ENCODE measurements around the gene CTNNA3. TPM values are rescaled to one million over a fixed set of nuclear protein-coding genes. Genes with fewer than 3 reads are reported as not detected.

CTNNA3 gene
- total RNA-seq, 4 donors from 2014 or later: 14.3 to 49.5 (median 24.2) TPM

DNA sequence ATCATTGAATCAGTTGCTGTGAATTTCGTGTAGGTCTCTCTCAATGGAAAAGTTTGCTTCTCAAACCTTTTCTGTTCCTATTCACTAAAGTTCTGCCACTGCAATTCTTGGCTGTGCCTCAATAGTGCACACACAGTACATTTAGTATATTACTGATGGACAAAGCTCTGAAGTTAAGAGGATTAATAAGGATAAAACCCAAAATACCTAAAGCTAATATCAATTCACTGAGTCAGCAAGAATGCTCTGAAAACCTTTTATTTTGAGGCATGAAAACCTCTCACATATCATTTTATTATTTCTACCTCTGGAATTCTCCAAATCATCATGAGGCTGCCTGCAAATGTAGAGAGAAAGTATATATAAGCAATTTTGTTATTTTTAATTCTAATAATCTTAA lies 1403.5 kb downstream of the CTNNA3 start:
- DNase-seq: no peak
- Histone ChIP-seq H3K9me3 (no peaks in the 10 kb centered on the region), H3K27ac (no peak overlapping the region), H3K4me3 (no peak overlapping the region), H3K27me3 (no peaks in the 10 kb centered on the region), H3K36me3 (no peaks in the 10 kb centered on the region), H3K4me1 (no peaks in the 10 kb centered on the region)
- ATAC-seq: no peak
- intact Hi-C loops (cut with DNase I; ENCODE audit: low total_unique reads): no loop called here
- in situ Hi-C loops (cut with MboI; ENCODE audit: low sequenced_read_pairs in 4 of 4): no loop called here
- TF ChIP-seq, protein P1, sequence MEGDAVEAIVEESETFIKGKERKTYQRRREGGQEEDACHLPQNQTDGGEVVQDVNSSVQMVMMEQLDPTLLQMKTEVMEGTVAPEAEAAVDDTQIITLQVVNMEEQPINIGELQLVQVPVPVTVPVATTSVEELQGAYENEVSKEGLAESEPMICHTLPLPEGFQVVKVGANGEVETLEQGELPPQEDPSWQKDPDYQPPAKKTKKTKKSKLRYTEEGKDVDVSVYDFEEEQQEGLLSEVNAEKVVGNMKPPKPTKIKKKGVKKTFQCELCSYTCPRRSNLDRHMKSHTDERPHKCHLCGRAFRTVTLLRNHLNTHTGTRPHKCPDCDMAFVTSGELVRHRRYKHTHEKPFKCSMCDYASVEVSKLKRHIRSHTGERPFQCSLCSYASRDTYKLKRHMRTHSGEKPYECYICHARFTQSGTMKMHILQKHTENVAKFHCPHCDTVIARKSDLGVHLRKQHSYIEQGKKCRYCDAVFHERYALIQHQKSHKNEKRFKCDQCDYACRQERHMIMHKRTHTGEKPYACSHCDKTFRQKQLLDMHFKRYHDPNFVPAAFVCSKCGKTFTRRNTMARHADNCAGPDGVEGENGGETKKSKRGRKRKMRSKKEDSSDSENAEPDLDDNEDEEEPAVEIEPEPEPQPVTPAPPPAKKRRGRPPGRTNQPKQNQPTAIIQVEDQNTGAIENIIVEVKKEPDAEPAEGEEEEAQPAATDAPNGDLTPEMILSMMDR (IDR thresholded peaks at IDR 0.05 in 4 of 5, conservative IDR thresholded peaks at IDR 0.05 in 1 of 5): no peak
- TF ChIP-seq POLR2A (IDR thresholded peaks at IDR 0.05): no peak

DNA sequence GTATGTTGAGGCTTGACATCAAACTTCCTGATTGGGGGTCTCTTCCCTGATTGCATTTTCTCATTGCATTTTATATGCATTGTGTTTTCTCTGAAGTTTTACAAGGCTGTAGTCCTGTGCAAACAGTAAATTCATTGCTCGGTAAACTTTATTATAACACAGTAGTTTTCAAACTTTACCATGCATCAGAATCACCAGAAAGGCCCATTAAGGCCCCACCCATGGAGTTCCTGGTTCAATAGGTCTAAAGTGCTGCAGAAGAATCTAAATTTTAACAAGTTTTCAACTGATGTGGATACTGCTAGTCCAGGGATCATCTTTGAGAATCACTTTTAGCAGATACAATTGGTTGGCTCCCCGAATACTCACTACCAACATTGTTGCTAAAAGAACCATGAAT lies 1404.9 kb downstream of the CTNNA3 start:
- ATAC-seq: no peak
- no peak for TF ChIP-seq POLR2A (IDR thresholded peaks at IDR 0.05)
- TF ChIP-seq, protein P1 (IDR thresholded peaks at IDR 0.05 in 4 of 5, conservative IDR thresholded peaks at IDR 0.05 in 1 of 5): no peak

DNA sequence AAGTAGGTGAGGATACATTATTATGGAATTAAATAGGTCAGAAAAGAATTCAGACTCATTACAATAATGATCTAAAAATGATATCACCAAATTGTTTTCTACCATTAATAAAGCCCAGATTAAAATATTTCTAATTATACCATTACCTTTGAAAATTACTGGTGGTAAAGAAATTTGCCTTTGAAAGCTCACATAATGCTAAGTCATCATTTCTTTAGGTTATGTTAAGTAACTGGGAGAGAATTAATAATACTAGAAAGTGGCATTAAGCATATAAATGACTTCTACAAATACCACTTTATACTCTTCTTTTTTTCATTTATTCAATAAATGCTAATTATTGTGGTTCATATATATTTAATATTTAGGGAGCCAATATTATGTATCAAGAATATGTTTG lies 1411.4 kb downstream of the CTNNA3 start:
- H3K27ac ChIP-seq: no peak overlapping the region
- DNase-seq: no peak
- no peaks in the 10 kb centered on the region for H3K9me3 ChIP-seq
- ATAC-seq: no peak
- no peaks in the 10 kb centered on the region for H3K36me3 ChIP-seq
- no peaks in the 10 kb centered on the region for H3K27me3 ChIP-seq
- no peaks in the 10 kb centered on the region for H3K4me1 ChIP-seq
- H3K4me3 ChIP-seq: no peak overlapping the region
- intact Hi-C loops (cut with DNase I; ENCODE audit: low total_unique reads) (no loop called here), in situ Hi-C loops (cut with MboI; ENCODE audit: low sequenced_read_pairs in 4 of 4) (no loop called here)
- TF ChIP-seq POLR2A (IDR thresholded peaks at IDR 0.05): no peak
- TF ChIP-seq, protein P1 (IDR thresholded peaks at IDR 0.05 in 4 of 5, conservative IDR thresholded peaks at IDR 0.05 in 1 of 5): no peak

More for the DNA sequence above, 1404.9 kb downstream of the CTNNA3 start:
- DNase-seq: no peak
- Histone ChIP-seq H3K4me3 (no peak overlapping the region), H3K36me3 (no peaks in the 10 kb centered on the region), H3K9me3 (no peaks in the 10 kb centered on the region), H3K27me3 (no peaks in the 10 kb centered on the region), H3K27ac (no peak overlapping the region), H3K4me1 (no peaks in the 10 kb centered on the region)
- intact Hi-C loops (cut with DNase I; ENCODE audit: low total_unique reads): no loop called here
- in situ Hi-C loops (cut with MboI; ENCODE audit: low sequenced_read_pairs in 4 of 4): no loop called here

DNA sequence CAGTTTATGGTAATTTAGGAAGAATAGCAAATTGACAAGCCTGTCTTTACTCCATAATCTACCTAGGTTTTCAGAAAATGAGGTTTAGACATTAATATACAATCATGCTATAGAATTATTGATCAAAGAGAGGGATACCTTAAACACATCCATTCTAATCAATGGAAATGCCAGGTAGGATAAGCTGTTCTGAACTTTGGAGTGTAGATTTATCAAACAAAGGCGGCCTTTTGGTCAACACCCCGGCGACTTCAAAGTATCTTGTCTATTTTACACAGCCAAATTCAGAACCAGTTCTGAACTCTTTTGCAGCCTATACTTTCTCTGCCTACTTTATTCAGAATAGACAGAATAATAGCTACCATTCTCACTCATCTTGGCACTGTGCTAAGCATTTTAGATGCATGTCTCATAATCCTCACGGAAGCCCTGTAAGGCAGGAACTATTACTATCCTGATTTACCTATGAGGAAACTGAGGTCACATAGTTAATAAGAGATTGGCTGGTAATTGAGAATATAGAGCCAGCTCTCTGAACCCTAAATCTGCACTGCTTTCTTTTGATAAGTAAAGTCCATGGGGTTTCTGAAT lies 1412.0 kb downstream of the CTNNA3 start:
- Histone ChIP-seq H3K4me1 (no peaks in the 10 kb centered on the region), H3K9me3 (no peaks in the 10 kb centered on the region), H3K27ac (no peak overlapping the region), H3K27me3 (no peaks in the 10 kb centered on the region), H3K4me3 (no peak overlapping the region), H3K36me3 (no peaks in the 10 kb centered on the region)
- no peak for DNase-seq
- in situ Hi-C loops (cut with MboI; ENCODE audit: low sequenced_read_pairs in 4 of 4) (no loop called here), intact Hi-C loops (cut with DNase I; ENCODE audit: low total_unique reads) (no loop called here)
- no peak for ATAC-seq
- TF ChIP-seq, protein P1 (IDR thresholded peaks at IDR 0.05 in 4 of 5, conservative IDR thresholded peaks at IDR 0.05 in 1 of 5): no peak
- TF ChIP-seq POLR2A (IDR thresholded peaks at IDR 0.05): no peak

- Histone ChIP-seq H3K27me3 (no peaks in the 10 kb centered on the region), H3K9me3 (no peaks in the 10 kb centered on the region), H3K36me3 (no peaks in the 10 kb centered on the region), H3K4me1 (no peaks in the 10 kb centered on the region), H3K27ac (no peak overlapping the region), H3K4me3 (no peak overlapping the region)
- TF ChIP-seq, protein P1 (IDR thresholded peaks at IDR 0.05 in 4 of 5, conservative IDR thresholded peaks at IDR 0.05 in 1 of 5): no peak
- TF ChIP-seq POLR2A (IDR thresholded peaks at IDR 0.05): no peak
- in situ Hi-C loops (cut with MboI; ENCODE audit: low sequenced_read_pairs in 4 of 4) (no loop called here), intact Hi-C loops (cut with DNase I; ENCODE audit: low total_unique reads) (no loop called here)
- DNase-seq: no peak
- ATAC-seq: no peak
Measured at GRCh38 chr10:66283064-66283463, 1412.9 kb downstream of the CTNNA3 start.
